ENCODE measurements around the gene DYNC1H1. TPM values are rescaled to one million over a fixed set of nuclear protein-coding genes. Genes with fewer than 3 reads are reported as not detected.
"Not testable (repeated sequence)": the region's sequence is repeated elsewhere in the genome, so short reads cannot be mapped to it uniquely, and the experiment has no call there.

DYNC1H1 gene
- total RNA-seq, 8 experiments from 2014 or later: 424 to 616 (median 552) TPM

DNA sequence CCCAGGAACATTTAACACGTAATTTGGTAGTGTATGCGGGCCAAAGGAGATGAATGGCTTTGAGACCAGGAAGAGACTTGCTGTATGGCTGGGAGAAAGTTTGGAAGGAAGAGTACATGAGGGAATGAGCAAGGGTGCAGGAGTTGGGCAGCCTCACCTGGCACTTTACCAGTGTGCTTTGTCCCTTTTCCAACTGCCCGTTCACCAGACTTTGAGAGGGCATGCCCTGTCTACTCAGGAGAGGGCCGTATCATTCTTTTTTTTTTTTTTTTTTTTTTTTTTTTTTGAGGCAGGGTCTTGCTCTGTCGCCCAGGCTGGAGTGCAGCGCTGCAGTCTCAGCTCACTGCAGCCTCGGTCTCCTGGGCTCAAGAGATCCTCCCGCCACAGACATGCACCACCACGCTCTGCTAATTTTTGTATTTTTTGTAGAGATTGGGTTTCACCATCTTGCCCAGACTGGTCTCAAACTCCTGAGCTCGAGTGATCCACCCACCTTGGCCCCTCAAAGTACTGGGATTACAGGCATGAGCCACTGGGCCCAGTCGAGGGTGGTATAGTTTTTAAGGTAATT, 6.5 kb downstream of the DYNC1H1 start:
- ATAC-seq (replicated peaks in 6 of 8): no peak
- 40 to 100% (median 87%) methylated on average over 1 to 4 of the region's 11 CpGs; no CpG with 5 or more reads in 1 of the 10 experiments for WGBS, 10 experiments
- in situ Hi-C loops (cut with MboI; ENCODE audit: low pct_unique_long_range_greater_than_20kb in 2 of 9, low sequenced_read_pairs in 9 of 9, unreplicated experiment in 9 of 9): loop anchor here in 5 of 9 experiments (25.0 kb wide), 1 partner anchor 341 kb away; the partner anchor contains the start of genes MOK (in 5 of the 5) and ZNF839 (in 5 of the 5)
- Histone ChIP-seq H3K4me3 (no peak overlapping the region), H3K4me1 (replicated peaks in 1 of 2) (peaks cover 0 to 12% of the 10 kb centered on the region in 2 donors), H3K27ac (no peak overlapping the region)

DNA sequence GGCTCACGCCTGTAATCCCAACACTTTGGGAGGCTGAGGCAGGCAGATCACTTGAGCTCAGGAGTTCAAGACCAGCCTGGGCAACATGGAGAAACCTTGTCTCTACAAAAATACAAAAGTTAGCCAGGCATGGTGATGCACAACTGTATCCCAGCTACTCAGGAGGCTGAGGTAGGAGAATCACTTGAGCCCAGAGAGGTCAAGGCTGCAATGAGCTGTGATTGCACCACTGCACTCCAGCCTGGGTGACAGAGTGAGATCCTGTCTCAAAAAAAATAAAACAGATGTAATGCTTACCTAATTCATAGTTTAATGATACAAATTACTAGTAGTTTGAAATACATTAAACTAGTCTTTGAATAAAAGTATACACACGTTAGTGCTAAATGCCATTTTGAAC, 7.1 kb downstream of the DYNC1H1 start:
- H3K27ac ChIP-seq; ATAC-seq (replicated peaks in 6 of 8); H3K4me1 ChIP-seq (replicated peaks in 1 of 2); H3K4me3 ChIP-seq: not testable (repeated sequence)
- in situ Hi-C loops (cut with MboI; ENCODE audit: low pct_unique_long_range_greater_than_20kb in 2 of 9, low sequenced_read_pairs in 9 of 9, unreplicated experiment in 9 of 9): loop anchor here in 5 of 9 experiments (25.0 kb wide), 1 partner anchor 341 kb away; the partner anchor contains the start of genes MOK (in 5 of the 5) and ZNF839 (in 5 of the 5)
- WGBS, 10 experiments: 21 to 100% (median 92%) methylated on average over 1 to 2 of the region's 2 CpGs; no CpG with 5 or more reads in 3 of the 10 experiments

DNA sequence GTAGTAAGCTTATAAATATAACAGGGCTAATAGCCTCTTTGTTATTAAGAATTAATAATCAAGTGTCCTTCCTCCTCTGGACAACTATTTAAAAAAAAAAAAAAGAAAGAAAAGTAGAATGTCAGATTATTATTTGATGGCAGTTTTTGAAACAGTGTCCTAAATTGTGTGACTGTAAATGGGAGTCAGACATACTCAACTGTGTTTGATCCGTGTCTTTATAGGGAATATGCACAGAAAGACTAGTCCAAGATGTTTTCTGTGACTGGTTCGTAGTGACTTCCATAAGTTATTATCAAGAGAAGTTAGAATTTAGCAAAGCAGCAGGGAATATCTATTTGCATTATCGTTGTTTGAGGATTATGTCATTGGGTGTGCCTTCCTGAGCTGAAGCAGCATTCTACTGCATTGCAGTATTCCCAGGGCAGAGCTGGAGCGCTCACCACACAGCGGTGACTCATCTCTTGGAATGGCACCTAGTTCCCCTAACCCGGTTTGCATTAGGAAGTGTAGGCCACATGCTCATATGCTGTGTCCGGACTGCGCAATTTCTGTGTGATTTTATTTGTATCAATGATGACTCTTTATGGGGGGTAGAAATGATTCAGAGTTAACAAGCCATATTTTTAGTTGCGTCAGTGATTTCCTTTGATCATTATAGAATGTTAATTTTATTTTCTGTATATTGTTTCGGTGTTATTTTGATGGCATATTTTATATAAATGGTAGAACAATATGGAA, 7.9 kb downstream of the DYNC1H1 start:
- Histone ChIP-seq H3K4me3 (peak overlapping the region in 1 of 5 donors; percentile 9), H3K4me1 (replicated peaks in 1 of 2) (peaks cover 0 to 2% of the 10 kb centered on the region in 2 donors), H3K27ac (no peak overlapping the region)
- in situ Hi-C loops (cut with MboI; ENCODE audit: low pct_unique_long_range_greater_than_20kb in 2 of 9, low sequenced_read_pairs in 9 of 9, unreplicated experiment in 9 of 9): loop anchor here in 5 of 9 experiments (25.0 kb wide), 1 partner anchor 340 kb away; the partner anchor contains the start of genes MOK (in 5 of the 5) and ZNF839 (in 5 of the 5)
- 0 to 88% (median 62%) methylated on average over 4 to 9 of the region's 10 CpGs for WGBS, 10 experiments
- ATAC-seq (replicated peaks in 6 of 8): peak; percentile 98 to 100 (median 100)

DNA sequence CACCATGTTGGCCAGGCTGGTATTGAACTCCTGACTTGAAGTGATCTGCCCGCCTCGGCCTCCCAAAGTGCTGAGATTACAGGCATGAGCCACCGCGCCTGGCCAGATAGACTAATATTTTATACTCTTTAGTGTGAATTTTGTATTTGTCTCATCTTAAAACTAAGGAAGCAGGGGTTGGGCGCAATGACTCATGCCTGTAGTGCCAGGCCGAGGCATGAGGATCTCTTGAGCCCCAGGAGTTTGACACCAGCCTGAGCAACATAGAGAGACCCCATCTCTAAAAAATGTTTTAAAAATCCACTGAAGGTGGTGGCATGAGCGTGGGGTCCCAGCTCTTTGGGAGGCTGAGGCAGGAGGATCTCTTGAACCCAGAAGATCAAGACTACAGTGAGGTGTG, 9.0 kb downstream of the DYNC1H1 start:
- H3K4me3 ChIP-seq: no peak overlapping the region
- in situ Hi-C loops (cut with MboI; ENCODE audit: low pct_unique_long_range_greater_than_20kb in 2 of 9, low sequenced_read_pairs in 9 of 9, unreplicated experiment in 9 of 9): loop anchor here in 5 of 9 experiments (25.0 kb wide), 1 partner anchor 339 kb away; the partner anchor contains the start of genes MOK (in 5 of the 5) and ZNF839 (in 5 of the 5)
- WGBS, 10 experiments: 28 to 100% (median 98%) methylated on average over 1 to 7 of the region's 7 CpGs; no CpG with 5 or more reads in 1 of the 10 experiments
- H3K4me1 ChIP-seq (replicated peaks in 1 of 2): peaks cover 0 to 2% of the 10 kb centered on the region in 2 donors
- no peak for ATAC-seq (replicated peaks in 6 of 8)
- no peak overlapping the region for H3K27ac ChIP-seq

GRCh38 chr14:101975231-101975630, 10.9 kb downstream of the DYNC1H1 start:
- Histone ChIP-seq H3K4me1 (replicated peaks in 1 of 2) (peaks cover 0 to 2% of the 10 kb centered on the region in 2 donors), H3K27ac (no peak overlapping the region), H3K4me3 (no peak overlapping the region)
- 45 to 100% (median 93%) methylated on average over 1 to 7 of the region's 7 CpGs; no CpG with 5 or more reads in 1 of the 10 experiments for WGBS, 10 experiments
- in situ Hi-C loops (cut with MboI; ENCODE audit: low pct_unique_long_range_greater_than_20kb in 2 of 9, low sequenced_read_pairs in 9 of 9, unreplicated experiment in 9 of 9): no loop called here
- no peak for ATAC-seq (replicated peaks in 6 of 8)

- ATAC-seq (replicated peaks in 6 of 8): no peak
- 42 to 100% (median 90%) methylated on average over 2 to 5 of the region's 6 CpGs for WGBS, 10 experiments
Measured at GRCh38 chr14:101977311-101978071, 13.1 kb downstream of the DYNC1H1 start.

DNA sequence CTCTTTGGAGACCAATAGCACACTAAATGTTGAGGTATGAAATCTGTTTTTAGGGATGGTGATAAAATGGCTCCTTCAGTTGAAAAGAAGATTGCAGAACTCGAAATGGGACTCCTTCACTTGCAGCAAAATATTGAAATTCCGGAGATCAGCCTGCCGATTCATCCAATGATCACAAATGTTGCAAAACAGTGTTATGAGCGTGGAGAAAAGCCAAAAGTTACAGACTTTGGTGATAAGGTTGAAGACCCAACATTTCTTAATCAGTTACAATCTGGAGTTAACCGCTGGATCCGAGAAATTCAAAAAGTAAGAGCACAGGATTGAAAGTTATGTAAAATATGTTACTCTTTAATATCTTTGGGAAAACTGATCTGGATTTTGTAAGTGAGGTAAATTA, 15.3 kb downstream of the DYNC1H1 start:
- ATAC-seq (replicated peaks in 6 of 8): no peak
- Histone ChIP-seq H3K4me3 (no peak overlapping the region), H3K4me1 (replicated peaks in 1 of 2) (no peaks in the 10 kb centered on the region), H3K27ac (no peak overlapping the region)
- in situ Hi-C loops (cut with MboI; ENCODE audit: low pct_unique_long_range_greater_than_20kb in 2 of 9, low sequenced_read_pairs in 9 of 9, unreplicated experiment in 9 of 9): no loop called here
- 60 to 100% (median 94%) methylated on average over 1 to 6 of the region's 6 CpGs; no CpG with 5 or more reads in 1 of the 10 experiments for WGBS, 10 experiments

More at GRCh38 chr14:101977311-101978071, 13.1 kb downstream of the DYNC1H1 start:
- in situ Hi-C loops (cut with MboI; ENCODE audit: low pct_unique_long_range_greater_than_20kb in 2 of 9, low sequenced_read_pairs in 9 of 9, unreplicated experiment in 9 of 9): no loop called here
- no peak overlapping the region for H3K27ac ChIP-seq
- H3K4me3 ChIP-seq: no peak overlapping the region
- peaks cover 0 to 2% of the 10 kb centered on the region in 2 donors for H3K4me1 ChIP-seq (replicated peaks in 1 of 2)

GRCh38 chr14:101980251-101980650, 15.9 kb downstream of the DYNC1H1 start:
- Histone ChIP-seq H3K4me1 (replicated peaks in 1 of 2) (no peaks in the 10 kb centered on the region), H3K4me3 (no peak overlapping the region), H3K27ac (no peak overlapping the region)
- in situ Hi-C loops (cut with MboI; ENCODE audit: low pct_unique_long_range_greater_than_20kb in 2 of 9, low sequenced_read_pairs in 9 of 9, unreplicated experiment in 9 of 9): no loop called here
- ATAC-seq (replicated peaks in 6 of 8): no peak
- WGBS, 10 experiments: 89 to 100% (median 97%) methylated on average over 5 to 10 of the region's 10 CpGs; no CpG with 5 or more reads in 1 of the 10 experiments

DNA sequence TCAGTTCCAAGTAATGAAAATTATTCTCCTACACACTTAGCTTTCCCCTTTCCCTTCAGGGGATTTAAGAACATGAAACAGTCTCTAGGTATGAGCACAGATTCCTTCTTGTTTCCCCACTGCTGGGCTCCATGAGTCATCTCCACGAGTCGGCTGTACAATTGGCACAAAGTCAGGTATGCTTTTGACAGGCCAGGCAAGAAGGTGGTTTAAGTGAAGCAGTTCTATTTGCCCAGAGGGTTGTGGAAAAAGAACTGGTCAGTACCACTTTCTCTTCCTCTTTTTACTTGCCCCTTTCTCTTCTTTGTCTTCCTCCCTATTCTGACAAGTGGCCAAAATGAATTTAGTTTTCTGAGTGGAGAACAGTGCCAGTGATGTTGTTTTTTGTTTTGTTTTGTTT, 16.3 kb downstream of the DYNC1H1 start:
- H3K4me3 ChIP-seq: no peak overlapping the region
- no peaks in the 10 kb centered on the region for H3K4me1 ChIP-seq (replicated peaks in 1 of 2)
- WGBS, 10 experiments: 0 to 100% (median 95%) methylated on average over 2 of the region's 2 CpGs; no CpG with 5 or more reads in 2 of the 10 experiments
- ATAC-seq (replicated peaks in 6 of 8): peak in 3 of 8 experiments; percentile 65 to 98 (median 97)
- in situ Hi-C loops (cut with MboI; ENCODE audit: low pct_unique_long_range_greater_than_20kb in 2 of 9, low sequenced_read_pairs in 9 of 9, unreplicated experiment in 9 of 9): no loop called here
- H3K27ac ChIP-seq: no peak overlapping the region

- no peak for ATAC-seq (replicated peaks in 6 of 8)
- in situ Hi-C loops (cut with MboI; ENCODE audit: low pct_unique_long_range_greater_than_20kb in 2 of 9, low sequenced_read_pairs in 9 of 9, unreplicated experiment in 9 of 9): no loop called here
- Histone ChIP-seq H3K4me3 (no peak overlapping the region), H3K4me1 (replicated peaks in 1 of 2) (no peaks in the 10 kb centered on the region), H3K27ac (no peak overlapping the region)
- WGBS, 10 experiments: 80 to 100% (median 94%) methylated on average over 2 to 6 of the region's 6 CpGs; no CpG with 5 or more reads in 2 of the 10 experiments
Measured at GRCh38 chr14:101982621-101983020, 18.2 kb downstream of the DYNC1H1 start.

- H3K4me3 ChIP-seq; H3K27ac ChIP-seq; ATAC-seq (replicated peaks in 6 of 8); in situ Hi-C loops (cut with MboI; ENCODE audit: low pct_unique_long_range_greater_than_20kb in 2 of 9, low sequenced_read_pairs in 9 of 9, unreplicated experiment in 9 of 9); H3K4me1 ChIP-seq (replicated peaks in 1 of 2): not testable (repeated sequence)
- WGBS, 10 experiments: 71 to 100% (median 100%) methylated on average over 1 to 6 of the region's 12 CpGs; no CpG with 5 or more reads in 1 of the 10 experiments
Measured at GRCh38 chr14:101984831-101985230, 20.5 kb downstream of the DYNC1H1 start.

DNA sequence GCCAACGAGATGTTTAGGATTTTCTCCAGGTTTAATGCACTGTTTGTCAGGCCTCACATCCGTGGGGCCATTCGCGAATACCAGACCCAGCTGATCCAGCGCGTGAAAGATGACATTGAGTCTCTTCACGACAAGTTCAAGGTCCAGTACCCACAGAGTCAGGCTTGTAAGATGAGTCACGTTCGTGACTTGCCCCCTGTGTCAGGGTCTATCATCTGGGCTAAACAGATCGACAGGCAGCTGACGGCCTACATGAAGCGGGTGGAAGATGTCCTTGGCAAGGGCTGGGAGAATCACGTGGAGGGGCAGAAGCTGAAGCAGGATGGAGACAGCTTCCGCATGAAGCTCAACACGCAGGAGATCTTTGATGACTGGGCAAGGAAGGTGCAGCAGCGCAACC, 21.6 kb downstream of the DYNC1H1 start:
- ATAC-seq (replicated peaks in 6 of 8): peak in 1 of 8 experiments; percentile 11
- H3K27ac ChIP-seq: no peak overlapping the region
- 89 to 100% (median 97%) methylated on average over 1 to 11 of the region's 16 CpGs; no CpG with 5 or more reads in 3 of the 10 experiments for WGBS, 10 experiments
- H3K4me3 ChIP-seq: no peak overlapping the region
- no peaks in the 10 kb centered on the region for H3K4me1 ChIP-seq (replicated peaks in 1 of 2)
- in situ Hi-C loops (cut with MboI; ENCODE audit: low pct_unique_long_range_greater_than_20kb in 2 of 9, low sequenced_read_pairs in 9 of 9, unreplicated experiment in 9 of 9): no loop called here

All from motor neuron (in vitro differentiated cells).